GM23338 (cell line): ENCODE data around the gene ARHGEF28. TPM values are rescaled to one million over a fixed set of nuclear protein-coding genes. Genes with fewer than 3 reads are reported as not detected.

Source experiments
- ATAC-seq: fragments of 200-7000 bp; cut with Tn5 transposase; 3 replicates; pipeline ENCODE4 v1.9.1; 2020
- DNase-seq: peaks from one replicate; pipeline ENCODE4 v3.0.0-alpha.2; 2015; ENCODE audit warnings: low spot score
- H2AFZ ChIP-seq: fragments of 200-600 bp; sonication (generic); 2 replicates; pipeline ENCODE4 v1.8.0; 2016; ENCODE audit warnings: antibody characterized with exemption, mild to moderate bottlenecking, moderate library complexity
- H3F3A ChIP-seq: fragments of 200-600 bp; sonication (generic); replicated peaks from 2 replicates; pipeline ENCODE4 v1.8.0; 2017; ENCODE audit warnings: antibody characterized with exemption, mixed run types, low read depth
- H3K27ac ChIP-seq: fragments of 200-600 bp; sonication (generic); 2 replicates; pipeline ENCODE4 v1.6.1; 2016; ENCODE audit warnings: low read depth
- H3K27me3 ChIP-seq: fragments of 200-600 bp; sonication (generic); 2 replicates; pipeline ENCODE4 v1.8.0; 2016; ENCODE audit warnings: mild to moderate bottlenecking, mixed run types, moderate library complexity; ENCODE audit not compliant: insufficient read depth
- H3K36me3 ChIP-seq: fragments of 200-600 bp; sonication (generic); 2 replicates; pipeline ENCODE4 v1.8.0; 2016; ENCODE audit warnings: mild to moderate bottlenecking; ENCODE audit not compliant: insufficient read depth
- H3K4me1 ChIP-seq: fragments of 200-600 bp; sonication (generic); 2 replicates; pipeline ENCODE4 v1.8.0; 2016; ENCODE audit warnings: mild to moderate bottlenecking, moderate library complexity; ENCODE audit not compliant: insufficient read depth
- H3K4me2 ChIP-seq: fragments of 200-600 bp; sonication (generic); 2 replicates; pipeline ENCODE4 v1.7.1; 2017; ENCODE audit warnings: mixed run types
- H3K4me3 ChIP-seq: fragments of 200-600 bp; sonication (generic); 2 replicates; pipeline ENCODE4 v1.6.1; 2016; ENCODE audit warnings: mixed run types
- H3K79me2 ChIP-seq: fragments of 200-600 bp; sonication (generic); replicated peaks from 2 replicates; pipeline ENCODE4 v1.8.0; 2017; ENCODE audit warnings: mild to moderate bottlenecking; ENCODE audit not compliant: insufficient read depth
- H3K9me2 ChIP-seq: fragments of 200-600 bp; sonication (generic); 2 replicates; pipeline ENCODE4 v1.8.0; 2017; ENCODE audit not compliant: insufficient read depth
- H4K20me1 ChIP-seq: fragments of 200-600 bp; sonication (generic); replicated peaks from 2 replicates; pipeline ENCODE4 v1.8.0; 2017; ENCODE audit warnings: mild to moderate bottlenecking; ENCODE audit not compliant: insufficient read depth
- H3K27ac Mint-ChIP-seq: 2 replicates; pipeline ENCODE4 v1.8.0; 2020; ENCODE audit warnings: inconsistent platforms, mild to moderate bottlenecking, moderate library complexity, mixed read lengths
- H3K27me3 Mint-ChIP-seq: 3 replicates; pipeline ENCODE4 v1.8.0; 2022; ENCODE audit warnings: low read depth, mild to moderate bottlenecking, moderate library complexity, mixed read lengths, inconsistent platforms; ENCODE audit not compliant: insufficient read depth, poor library complexity
- H3K36me3 Mint-ChIP-seq: 3 replicates; pipeline ENCODE4 v1.8.0; 2021; ENCODE audit warnings: low read depth, mild to moderate bottlenecking, inconsistent platforms, moderate library complexity, mixed read lengths
- H3K4me1 Mint-ChIP-seq: 3 replicates; pipeline ENCODE4 v1.8.0; 2020; ENCODE audit warnings: mild to moderate bottlenecking, inconsistent platforms, mixed read lengths
- H3K4me3 Mint-ChIP-seq: 3 replicates; pipeline ENCODE4 v1.8.0; 2021; ENCODE audit warnings: moderate library complexity, mild to moderate bottlenecking, inconsistent platforms, mixed read lengths
- H3K9me3 Mint-ChIP-seq: 3 replicates; pipeline ENCODE4 v1.8.0; 2020; ENCODE audit warnings: moderate library complexity, mild to moderate bottlenecking, inconsistent platforms, mixed read lengths
- CREB1 ChIP-seq: fragments of 250-450 bp; sonication (Bioruptor Pico); IDR thresholded peaks from 2 replicates; pipeline ENCODE4 v1.5.0; 2020; ENCODE audit warnings: low read depth, mild to moderate bottlenecking, moderate library complexity
- EZH2 ChIP-seq: fragments of 200-600 bp; sonication (generic); IDR thresholded peaks from one replicate; pipeline ENCODE4 v1.8.0; 2017; ENCODE audit warnings: antibody characterized with exemption, mild to moderate bottlenecking, low read depth; ENCODE audit not compliant: unreplicated experiment
- EZH2phosphoT487 ChIP-seq: fragments of 200-600 bp; sonication (generic); IDR thresholded peaks from one replicate; pipeline ENCODE4 v1.8.1; 2018; ENCODE audit warnings: antibody characterized with exemption; ENCODE audit not compliant: unreplicated experiment
- JUNB ChIP-seq: IDR thresholded peaks from one replicate; pipeline ENCODE4 v1.6.1; 2016; ENCODE audit warnings: antibody characterized with exemption; ENCODE audit not compliant: unreplicated experiment
- NANOG ChIP-seq: IDR thresholded peaks from 2 replicates; pipeline ENCODE4 v1.6.1; 2016; ENCODE audit warnings: antibody characterized with exemption, borderline replicate concordance
- POLR2AphosphoS5 ChIP-seq: IDR thresholded peaks from 2 replicates; pipeline ENCODE4 v1.6.1; 2016; ENCODE audit warnings: antibody characterized with exemption, low read depth
- STAT1 ChIP-seq: IDR thresholded peaks from one replicate; pipeline ENCODE4 v1.6.1; 2016; ENCODE audit warnings: antibody characterized with exemption; ENCODE audit not compliant: unreplicated experiment
- ZNF114 ChIP-seq: fragments of 250-450 bp; sonication (Bioruptor Pico); IDR thresholded peaks from 2 replicates; pipeline ENCODE4 v1.5.0; 2020; ENCODE audit warnings: mild to moderate bottlenecking, moderate library complexity
- ZNF331 ChIP-seq: fragments of 250-450 bp; sonication (Bioruptor Pico); IDR thresholded peaks from 2 replicates; pipeline ENCODE4 v1.5.0; 2020; ENCODE audit warnings: low read depth, mild to moderate bottlenecking, moderate library complexity
- polyA plus RNA-seq: library from polyadenylated mRNA; unstranded; fragments of >200 nt; fragmentation: Nextera tagmentation; extraction: Ambion mirVana; gene quantifications from 2 replicates; pipeline ENCODE4 v1.2.1, GENCODE V29; 2016
- total RNA-seq: library from RNA; depleted of rRNA; stranded (reverse); fragments of >200 nt; shearing (Covaris generic); gene quantifications from 2 replicates; pipeline ENCODE4 v1.2.3, GENCODE V29; 2014
- TF ChIP-seq, protein P1 (sequence below): IDR thresholded peaks from one replicate; pipeline ENCODE4 v1.6.1; 2018; ENCODE audit warnings: antibody characterized with exemption; ENCODE audit not compliant: unreplicated experiment
- TF ChIP-seq, protein P2 (sequence below): fragments of 250-450 bp; sonication (Bioruptor Pico); IDR thresholded peaks from 2 replicates; pipeline ENCODE4 v1.5.0; 2020; ENCODE audit warnings: mild to moderate bottlenecking, moderate library complexity
- TF ChIP-seq, protein P3 (sequence below), 2 experiments: fragments of 200-600 bp in 1 of 2; sonication (generic) in 1 of 2; conservative IDR thresholded peaks; 2 replicates each; pipeline versions ENCODE4 v1.5.1 to v1.6.1; 2016 to 2017; ENCODE audit warnings: antibody characterized with exemption in 2 of 2, low read depth in 2 of 2, mild to moderate bottlenecking in 2 of 2, moderate library complexity in 1 of 2
- TF ChIP-seq, protein P4 (sequence below): IDR thresholded peaks from 2 replicates; pipeline ENCODE4 v1.6.1; 2016; ENCODE audit warnings: antibody characterized with exemption

Gene ARHGEF28
- total and polyA plus RNA-seq, 2 experiments from 2014 or later, result 0.39 to 1.0 TPM

DNA sequence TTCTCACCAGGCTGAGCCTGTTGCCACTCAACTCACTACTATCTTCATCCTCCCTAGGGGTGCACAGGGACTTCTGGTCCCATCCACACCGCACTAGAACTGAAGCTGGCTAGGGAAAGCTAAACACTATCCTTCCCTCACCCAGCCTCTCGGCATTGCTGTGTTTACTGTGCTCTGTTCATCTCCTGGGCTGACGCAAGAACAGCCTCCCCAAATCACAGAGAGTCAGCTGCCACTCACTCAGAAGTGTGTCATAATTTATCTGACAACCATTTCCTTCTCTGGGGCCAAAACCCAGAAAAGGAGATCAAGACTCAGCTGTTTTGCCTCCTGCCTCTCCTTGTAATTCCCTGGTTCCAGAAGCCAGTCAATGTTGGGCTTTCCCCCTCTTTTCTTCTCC is 92.8 kb downstream of the ARHGEF28 start:
- no peak overlapping the region for H3K4me3 ChIP-seq
- DNase-seq, result no peak
- H3K4me1 ChIP-seq, result peaks cover 12% of the 10 kb centered on the region
- H2AFZ ChIP-seq, result no peak overlapping the region
- H3K79me2 ChIP-seq, result no peaks in the 10 kb centered on the region
- H3K36me3 Mint-ChIP-seq, result no peaks in the 10 kb centered on the region
- H3K36me3 ChIP-seq, result no peaks in the 10 kb centered on the region
- 0 out of 2 replicates have a peak, but pooled peaks cover 5% of the 10 kb centered on the region for H3K9me2 ChIP-seq
- no peaks in the 10 kb centered on the region for H3K27me3 ChIP-seq
- no peaks in the 10 kb centered on the region for H3F3A ChIP-seq
- H3K9me3 Mint-ChIP-seq, result no peaks in the 10 kb centered on the region; the same call in 2 of the 3 replicates
- no peak overlapping the region for H3K4me3 Mint-ChIP-seq
- H3K4me2 ChIP-seq, result no peak overlapping the region
- ATAC-seq, result no peak
- H3K27ac ChIP-seq, result no peak overlapping the region
- no peak overlapping the region; the same call in 1 of the 2 replicates for H3K27ac Mint-ChIP-seq
- H3K27me3 Mint-ChIP-seq, result peaks cover 6% of the 10 kb centered on the region
- H3K4me1 Mint-ChIP-seq, result peaks cover 16% of the 10 kb centered on the region
- TF ChIP-seq CREB1 (CRISPR knock-in tag) (no peak), ZNF331 (CRISPR knock-in tag) (no peak), EZH2phosphoT487 (no peak), EZH2 (no peak), STAT1 (no peak), NANOG (no peak), JUNB (no peak), POLR2AphosphoS5 (no peak), ZNF114 (no peak)
- TF ChIP-seq, protein P1, sequence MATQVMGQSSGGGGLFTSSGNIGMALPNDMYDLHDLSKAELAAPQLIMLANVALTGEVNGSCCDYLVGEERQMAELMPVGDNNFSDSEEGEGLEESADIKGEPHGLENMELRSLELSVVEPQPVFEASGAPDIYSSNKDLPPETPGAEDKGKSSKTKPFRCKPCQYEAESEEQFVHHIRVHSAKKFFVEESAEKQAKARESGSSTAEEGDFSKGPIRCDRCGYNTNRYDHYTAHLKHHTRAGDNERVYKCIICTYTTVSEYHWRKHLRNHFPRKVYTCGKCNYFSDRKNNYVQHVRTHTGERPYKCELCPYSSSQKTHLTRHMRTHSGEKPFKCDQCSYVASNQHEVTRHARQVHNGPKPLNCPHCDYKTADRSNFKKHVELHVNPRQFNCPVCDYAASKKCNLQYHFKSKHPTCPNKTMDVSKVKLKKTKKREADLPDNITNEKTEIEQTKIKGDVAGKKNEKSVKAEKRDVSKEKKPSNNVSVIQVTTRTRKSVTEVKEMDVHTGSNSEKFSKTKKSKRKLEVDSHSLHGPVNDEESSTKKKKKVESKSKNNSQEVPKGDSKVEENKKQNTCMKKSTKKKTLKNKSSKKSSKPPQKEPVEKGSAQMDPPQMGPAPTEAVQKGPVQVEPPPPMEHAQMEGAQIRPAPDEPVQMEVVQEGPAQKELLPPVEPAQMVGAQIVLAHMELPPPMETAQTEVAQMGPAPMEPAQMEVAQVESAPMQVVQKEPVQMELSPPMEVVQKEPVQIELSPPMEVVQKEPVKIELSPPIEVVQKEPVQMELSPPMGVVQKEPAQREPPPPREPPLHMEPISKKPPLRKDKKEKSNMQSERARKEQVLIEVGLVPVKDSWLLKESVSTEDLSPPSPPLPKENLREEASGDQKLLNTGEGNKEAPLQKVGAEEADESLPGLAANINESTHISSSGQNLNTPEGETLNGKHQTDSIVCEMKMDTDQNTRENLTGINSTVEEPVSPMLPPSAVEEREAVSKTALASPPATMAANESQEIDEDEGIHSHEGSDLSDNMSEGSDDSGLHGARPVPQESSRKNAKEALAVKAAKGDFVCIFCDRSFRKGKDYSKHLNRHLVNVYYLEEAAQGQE, result no peak
- TF ChIP-seq, protein P2, sequence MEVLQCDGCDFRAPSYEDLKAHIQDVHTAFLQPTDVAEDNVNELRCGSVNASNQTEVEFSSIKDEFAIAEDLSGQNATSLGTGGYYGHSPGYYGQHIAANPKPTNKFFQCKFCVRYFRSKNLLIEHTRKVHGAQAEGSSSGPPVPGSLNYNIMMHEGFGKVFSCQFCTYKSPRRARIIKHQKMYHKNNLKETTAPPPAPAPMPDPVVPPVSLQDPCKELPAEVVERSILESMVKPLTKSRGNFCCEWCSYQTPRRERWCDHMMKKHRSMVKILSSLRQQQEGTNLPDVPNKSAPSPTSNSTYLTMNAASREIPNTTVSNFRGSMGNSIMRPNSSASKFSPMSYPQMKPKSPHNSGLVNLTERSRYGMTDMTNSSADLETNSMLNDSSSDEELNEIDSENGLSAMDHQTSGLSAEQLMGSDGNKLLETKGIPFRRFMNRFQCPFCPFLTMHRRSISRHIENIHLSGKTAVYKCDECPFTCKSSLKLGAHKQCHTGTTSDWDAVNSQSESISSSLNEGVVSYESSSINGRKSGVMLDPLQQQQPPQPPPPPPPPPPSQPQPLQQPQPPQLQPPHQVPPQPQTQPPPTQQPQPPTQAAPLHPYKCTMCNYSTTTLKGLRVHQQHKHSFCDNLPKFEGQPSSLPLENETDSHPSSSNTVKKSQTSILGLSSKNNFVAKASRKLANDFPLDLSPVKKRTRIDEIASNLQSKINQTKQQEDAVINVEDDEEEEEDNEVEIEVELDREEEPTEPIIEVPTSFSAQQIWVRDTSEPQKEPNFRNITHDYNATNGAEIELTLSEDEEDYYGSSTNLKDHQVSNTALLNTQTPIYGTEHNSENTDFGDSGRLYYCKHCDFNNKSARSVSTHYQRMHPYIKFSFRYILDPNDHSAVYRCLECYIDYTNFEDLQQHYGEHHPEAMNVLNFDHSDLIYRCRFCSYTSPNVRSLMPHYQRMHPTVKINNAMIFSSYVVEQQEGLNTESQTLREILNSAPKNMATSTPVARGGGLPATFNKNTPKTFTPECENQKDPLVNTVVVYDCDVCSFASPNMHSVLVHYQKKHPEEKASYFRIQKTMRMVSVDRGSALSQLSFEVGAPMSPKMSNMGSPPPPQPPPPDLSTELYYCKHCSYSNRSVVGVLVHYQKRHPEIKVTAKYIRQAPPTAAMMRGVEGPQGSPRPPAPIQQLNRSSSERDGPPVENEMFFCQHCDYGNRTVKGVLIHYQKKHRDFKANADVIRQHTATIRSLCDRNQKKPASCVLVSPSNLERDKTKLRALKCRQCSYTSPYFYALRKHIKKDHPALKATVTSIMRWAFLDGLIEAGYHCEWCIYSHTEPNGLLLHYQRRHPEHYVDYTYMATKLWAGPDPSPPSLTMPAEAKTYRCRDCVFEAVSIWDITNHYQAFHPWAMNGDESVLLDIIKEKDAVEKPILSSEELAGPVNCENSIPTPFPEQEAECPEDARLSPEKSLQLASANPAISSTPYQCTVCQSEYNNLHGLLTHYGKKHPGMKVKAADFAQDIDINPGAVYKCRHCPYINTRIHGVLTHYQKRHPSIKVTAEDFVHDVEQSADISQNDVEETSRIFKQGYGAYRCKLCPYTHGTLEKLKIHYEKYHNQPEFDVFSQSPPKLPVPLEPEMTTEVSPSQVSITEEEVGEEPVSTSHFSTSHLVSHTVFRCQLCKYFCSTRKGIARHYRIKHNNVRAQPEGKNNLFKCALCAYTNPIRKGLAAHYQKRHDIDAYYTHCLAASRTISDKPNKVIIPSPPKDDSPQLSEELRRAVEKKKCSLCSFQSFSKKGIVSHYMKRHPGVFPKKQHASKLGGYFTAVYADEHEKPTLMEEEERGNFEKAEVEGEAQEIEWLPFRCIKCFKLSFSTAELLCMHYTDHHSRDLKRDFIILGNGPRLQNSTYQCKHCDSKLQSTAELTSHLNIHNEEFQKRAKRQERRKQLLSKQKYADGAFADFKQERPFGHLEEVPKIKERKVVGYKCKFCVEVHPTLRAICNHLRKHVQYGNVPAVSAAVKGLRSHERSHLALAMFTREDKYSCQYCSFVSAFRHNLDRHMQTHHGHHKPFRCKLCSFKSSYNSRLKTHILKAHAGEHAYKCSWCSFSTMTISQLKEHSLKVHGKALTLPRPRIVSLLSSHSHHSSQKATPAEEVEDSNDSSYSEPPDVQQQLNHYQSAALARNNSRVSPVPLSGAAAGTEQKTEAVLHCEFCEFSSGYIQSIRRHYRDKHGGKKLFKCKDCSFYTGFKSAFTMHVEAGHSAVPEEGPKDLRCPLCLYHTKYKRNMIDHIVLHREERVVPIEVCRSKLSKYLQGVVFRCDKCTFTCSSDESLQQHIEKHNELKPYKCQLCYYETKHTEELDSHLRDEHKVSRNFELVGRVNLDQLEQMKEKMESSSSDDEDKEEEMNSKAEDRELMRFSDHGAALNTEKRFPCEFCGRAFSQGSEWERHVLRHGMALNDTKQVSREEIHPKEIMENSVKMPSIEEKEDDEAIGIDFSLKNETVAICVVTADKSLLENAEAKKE, result no peak
- TF ChIP-seq, protein P3, sequence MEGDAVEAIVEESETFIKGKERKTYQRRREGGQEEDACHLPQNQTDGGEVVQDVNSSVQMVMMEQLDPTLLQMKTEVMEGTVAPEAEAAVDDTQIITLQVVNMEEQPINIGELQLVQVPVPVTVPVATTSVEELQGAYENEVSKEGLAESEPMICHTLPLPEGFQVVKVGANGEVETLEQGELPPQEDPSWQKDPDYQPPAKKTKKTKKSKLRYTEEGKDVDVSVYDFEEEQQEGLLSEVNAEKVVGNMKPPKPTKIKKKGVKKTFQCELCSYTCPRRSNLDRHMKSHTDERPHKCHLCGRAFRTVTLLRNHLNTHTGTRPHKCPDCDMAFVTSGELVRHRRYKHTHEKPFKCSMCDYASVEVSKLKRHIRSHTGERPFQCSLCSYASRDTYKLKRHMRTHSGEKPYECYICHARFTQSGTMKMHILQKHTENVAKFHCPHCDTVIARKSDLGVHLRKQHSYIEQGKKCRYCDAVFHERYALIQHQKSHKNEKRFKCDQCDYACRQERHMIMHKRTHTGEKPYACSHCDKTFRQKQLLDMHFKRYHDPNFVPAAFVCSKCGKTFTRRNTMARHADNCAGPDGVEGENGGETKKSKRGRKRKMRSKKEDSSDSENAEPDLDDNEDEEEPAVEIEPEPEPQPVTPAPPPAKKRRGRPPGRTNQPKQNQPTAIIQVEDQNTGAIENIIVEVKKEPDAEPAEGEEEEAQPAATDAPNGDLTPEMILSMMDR (conservative IDR thresholded peaks at IDR 0.05; ENCODE audit: low read depth in 2 of 2), result no peak
- TF ChIP-seq, protein P4, sequence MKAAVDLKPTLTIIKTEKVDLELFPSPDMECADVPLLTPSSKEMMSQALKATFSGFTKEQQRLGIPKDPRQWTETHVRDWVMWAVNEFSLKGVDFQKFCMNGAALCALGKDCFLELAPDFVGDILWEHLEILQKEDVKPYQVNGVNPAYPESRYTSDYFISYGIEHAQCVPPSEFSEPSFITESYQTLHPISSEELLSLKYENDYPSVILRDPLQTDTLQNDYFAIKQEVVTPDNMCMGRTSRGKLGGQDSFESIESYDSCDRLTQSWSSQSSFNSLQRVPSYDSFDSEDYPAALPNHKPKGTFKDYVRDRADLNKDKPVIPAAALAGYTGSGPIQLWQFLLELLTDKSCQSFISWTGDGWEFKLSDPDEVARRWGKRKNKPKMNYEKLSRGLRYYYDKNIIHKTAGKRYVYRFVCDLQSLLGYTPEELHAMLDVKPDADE, result no peak
- no peaks in the 10 kb centered on the region for H4K20me1 ChIP-seq
